Left colon (tissue), 2 donors: ENCODE measurements around the gene TPCN2. TPM values are rescaled to one million over a fixed set of nuclear protein-coding genes. Genes with fewer than 3 reads are reported as not detected.

ENCODE experiments used
- ATAC-seq: fragments of 200-7000 bp; cut with Tn5 transposase; one replicate; pipeline ENCODE4 v1.9.1; 2020; ENCODE audit warnings: mild to moderate bottlenecking, moderate library complexity
- DNase-seq, 2 donors: peaks; one replicate each; pipeline ENCODE4 v3.0.0-alpha.2; 2020
- intact Hi-C, 2 donors: fragments of 100-400 bp; cut with DNase I in 1 of 2; cut with micrococcal nuclease in 1 of 2; formaldehyde crosslinking; loops; one replicate each; pipeline versions ENCODE4 v1.11.2 to v1.14.0; 2022; cut with DNase I, micrococcal nuclease
- total RNA-seq, 2 donors: library from RNA; stranded (reverse); fragmentation: NEBNext Ultra II Directional; extraction: Animal tissue kit (Norgen Biotek cat#: 25700); gene quantifications; one replicate each; pipeline ENCODE4 v1.2.1, GENCODE V29; 2021
- donor health status: DM: no; HTN: no; CAD: no.
- donor health status: DM: yes; HTN: yes; CAD: no.

The TPCN2 gene
- total RNA-seq, 2 donors from 2014 or later, result 17.1 to 17.6 TPM

DNA sequence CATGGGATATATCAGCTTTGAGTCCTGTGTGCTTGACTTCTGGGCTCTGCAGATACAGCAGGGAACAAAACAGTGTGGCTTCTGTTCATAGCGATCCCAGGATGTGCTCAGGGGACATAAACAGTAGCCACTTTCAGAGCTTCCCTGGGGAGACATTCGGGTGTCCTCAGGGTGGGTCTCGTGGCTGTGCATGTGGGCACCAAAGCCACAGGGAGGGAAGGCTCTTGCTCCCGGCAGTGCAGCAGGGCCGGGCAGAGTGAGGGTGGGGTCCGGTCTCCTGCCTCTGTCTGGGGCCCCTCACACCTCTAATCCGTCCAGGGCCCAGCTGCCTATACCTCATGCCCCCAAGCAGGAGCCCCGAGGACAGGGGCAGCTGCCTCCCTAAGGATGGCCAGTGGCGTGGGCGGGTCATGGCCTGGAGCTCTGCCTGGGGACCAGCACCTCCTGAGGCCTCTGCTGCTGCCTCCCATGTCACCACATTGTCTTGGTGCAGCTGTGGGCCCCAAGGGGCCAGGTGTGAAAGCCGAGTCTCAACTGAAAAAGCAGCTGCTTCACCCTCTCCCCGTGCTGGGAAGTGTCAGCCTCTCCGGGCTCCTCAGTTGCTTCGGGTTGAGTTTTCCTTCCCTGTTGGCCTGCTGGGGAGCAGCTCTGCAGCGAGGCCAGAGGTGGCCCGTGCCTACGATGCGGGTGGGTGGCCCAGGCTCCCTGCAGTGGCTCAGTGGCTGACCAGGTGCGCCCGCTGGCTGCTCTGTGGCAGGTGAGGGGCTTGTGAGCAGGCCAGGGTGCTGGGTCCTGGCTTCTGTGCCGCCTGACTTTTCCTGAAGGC is 3.8 kb downstream of the TPCN2 start:
- DNase-seq (no peak), ATAC-seq (no peak)
- intact Hi-C loops, result no loop called here

DNA sequence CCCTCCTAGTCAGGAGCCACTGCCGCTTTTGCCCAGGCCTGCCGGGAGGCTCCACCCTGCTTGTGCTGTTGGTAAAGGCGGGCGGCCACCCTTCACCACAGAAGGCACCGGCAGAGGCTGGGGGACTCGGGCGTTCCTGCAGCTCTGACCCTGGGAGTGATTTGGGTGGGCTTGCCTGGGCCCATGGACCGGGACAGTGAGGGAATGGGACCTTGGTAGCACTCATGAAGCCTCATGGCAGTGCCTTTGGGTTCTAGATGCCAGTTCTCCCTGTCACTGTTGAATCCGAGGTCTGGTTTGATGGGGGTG is 4.4 kb downstream of the TPCN2 start:
- ATAC-seq, result no peak
- intact Hi-C loops, result no loop called here
- DNase-seq, result no peak

DNA sequence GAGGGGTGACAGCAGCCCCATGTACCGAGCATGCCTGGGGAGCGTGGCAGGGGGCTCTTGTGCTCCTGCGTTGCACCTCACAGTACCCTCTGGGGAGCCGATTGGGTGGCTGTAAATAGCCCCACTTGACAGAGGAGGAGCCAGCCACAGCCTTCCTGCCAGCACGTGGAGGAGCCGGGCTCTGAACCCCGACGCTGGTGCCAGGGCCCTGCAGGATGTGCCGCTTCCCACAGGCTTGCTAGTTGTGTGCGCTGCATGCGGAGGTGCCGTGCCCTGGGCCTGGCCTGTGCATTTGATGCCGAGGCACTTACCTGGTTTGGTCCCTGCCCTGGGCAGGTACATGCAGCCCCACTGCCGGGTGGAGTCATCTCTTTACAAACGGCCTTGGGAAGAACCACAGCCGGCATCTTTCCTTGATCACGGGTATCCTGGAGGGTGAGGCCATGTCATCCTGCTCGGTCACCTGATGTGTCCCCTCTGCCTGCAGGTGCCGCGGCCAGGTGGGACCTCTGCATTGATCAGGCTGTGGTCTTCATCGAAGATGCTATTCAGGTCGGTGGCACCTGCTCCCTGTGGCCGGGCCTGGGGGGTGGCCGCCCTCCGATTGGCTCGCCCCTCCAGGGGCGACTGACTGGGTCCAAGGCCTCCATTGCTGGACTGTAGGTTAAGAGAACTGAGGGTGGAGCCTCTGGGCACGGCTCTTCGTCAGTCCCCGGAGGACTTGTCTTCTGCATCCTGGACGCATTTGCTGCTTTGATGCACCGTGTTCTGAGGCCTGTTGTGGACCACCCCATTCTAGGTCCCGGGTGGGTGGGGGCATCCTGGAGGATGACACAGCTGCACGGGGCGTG is 5.0 kb downstream of the TPCN2 start:
- no peak for ATAC-seq
- intact Hi-C loops, result no loop called here
- no peak for DNase-seq

DNA sequence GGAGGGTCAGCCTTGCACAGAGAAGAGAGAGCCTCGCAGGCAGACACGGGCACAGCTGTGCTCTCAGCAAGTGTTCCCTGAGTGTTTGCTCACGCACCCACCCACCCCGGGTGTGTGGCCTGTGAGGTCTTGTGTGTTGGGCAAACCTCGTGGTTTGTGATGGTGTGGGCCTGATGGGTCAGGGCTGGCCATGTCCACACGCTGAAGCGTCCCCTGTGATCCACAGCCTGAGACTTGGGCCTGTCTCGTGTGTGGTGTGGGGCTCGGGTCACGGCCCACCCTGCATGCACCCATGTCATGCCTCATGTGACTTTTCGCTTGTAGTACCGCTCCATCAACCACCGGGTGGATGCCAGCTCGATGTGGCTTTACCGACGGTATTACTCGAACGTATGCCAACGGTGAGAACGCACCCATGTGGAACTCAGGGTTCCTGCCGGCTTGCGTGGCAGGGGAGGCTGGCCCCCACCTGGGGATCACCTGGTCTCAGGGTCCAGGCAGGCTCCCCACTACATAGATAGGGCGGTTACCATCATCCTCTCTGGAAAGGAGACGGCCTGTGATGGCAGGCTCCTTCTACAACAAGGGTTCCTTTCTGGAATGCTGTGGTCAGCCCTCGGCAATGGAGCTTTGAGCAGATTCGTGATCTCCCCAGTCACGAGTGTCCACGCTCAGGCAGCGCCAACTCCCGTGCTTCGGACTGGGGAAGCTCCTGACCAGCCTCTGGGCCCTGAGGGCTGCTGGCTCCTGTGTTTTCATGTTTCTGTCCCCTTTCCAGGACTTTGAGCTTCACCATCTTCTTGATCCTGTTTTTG is 5.9 kb downstream of the TPCN2 start:
- peak; percentile 1 for ATAC-seq
- intact Hi-C loops, result no loop called here
- DNase-seq, result no peak

DNA sequence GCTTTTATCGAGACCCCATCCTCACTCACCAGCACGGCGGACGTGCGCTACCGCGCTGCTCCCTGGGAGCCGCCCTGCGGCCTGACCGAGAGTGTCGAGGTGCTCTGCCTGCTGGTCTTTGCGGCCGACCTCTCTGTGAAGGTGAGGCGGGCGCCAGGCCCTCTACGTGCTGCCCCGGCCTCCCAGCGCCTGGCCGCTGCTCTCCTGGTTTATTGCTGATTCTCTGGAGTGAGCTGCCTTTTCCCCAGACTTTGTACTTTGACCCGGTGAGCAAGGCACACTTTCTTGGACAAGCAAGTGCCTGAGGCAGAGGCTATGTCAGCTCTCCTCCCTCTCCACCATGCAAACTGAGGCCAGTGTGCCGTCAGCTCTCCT is 6.5 kb downstream of the TPCN2 start:
- intact Hi-C loops, result no loop called here
- ATAC-seq (peak; percentile 95), DNase-seq (peak; percentile 69 to 74)

DNA sequence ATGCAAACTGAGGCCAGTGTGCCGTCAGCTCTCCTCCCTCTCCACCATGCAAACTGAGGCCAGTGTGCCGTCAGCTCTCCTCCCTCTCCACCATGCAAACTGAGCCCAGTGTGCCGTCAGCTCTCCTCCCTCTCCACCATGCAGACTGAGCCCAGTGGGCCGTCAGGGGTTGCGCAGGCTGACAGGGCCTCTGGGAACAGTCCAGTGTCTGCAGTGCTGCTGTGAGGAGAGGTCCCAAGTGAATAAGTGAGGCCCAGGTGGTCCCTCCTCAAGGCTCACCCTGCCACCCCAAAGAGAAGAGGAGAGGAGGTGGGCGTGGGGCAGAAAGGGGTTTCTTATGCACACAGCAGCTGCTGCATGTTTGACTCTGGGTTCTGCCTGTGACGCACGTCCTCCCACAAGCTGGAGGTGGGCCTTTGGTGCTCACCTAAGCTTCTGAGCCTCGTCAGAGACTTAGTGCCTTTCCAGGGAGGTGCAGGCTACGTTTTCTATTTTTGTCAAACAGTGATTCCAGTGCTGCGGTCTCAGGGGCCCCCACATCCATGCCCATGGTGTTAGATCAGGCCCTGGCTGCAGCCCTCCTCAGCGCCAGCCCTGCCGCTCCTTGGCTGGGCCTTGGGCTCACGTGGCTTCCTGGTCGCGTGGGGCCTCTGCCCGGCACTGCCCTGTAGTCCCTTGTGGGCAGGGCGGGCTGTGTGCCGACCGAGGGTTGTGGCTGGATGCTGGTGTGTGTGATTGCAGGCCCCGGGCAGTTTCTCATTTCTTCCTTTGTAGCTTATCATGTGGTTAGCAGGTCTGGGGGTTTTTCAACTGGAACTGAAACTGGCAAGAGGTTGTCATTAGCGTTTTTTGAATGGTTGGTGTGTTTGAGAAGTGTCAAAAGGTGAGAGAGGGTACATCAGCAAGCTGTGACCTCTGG is 7.1 kb downstream of the TPCN2 start:
- ATAC-seq (no peak), DNase-seq (peak; percentile 55 to 59)
- intact Hi-C loops, result no loop called here

DNA sequence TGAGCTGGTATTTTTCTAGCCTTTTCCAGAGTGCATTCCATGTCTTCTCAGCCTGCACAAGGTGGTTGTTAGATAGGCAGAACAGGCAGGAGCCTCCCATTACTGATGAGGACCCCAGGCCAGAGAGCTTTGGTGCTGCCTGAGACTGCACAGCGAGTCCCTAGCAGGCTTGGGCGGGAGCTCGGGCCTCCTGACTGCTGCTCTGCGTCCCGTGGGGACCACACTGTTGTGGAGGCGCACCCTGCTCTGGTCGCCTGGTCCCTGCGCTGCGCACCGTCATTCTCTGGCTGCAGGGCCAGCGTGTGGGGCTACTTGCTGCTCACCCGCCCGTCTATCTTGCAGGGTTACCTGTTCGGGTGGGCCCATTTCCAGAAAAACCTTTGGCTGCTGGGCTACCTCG is 8.5 kb downstream of the TPCN2 start:
- intact Hi-C loops, result no loop called here
- no peak for DNase-seq
- ATAC-seq, result no peak

DNA sequence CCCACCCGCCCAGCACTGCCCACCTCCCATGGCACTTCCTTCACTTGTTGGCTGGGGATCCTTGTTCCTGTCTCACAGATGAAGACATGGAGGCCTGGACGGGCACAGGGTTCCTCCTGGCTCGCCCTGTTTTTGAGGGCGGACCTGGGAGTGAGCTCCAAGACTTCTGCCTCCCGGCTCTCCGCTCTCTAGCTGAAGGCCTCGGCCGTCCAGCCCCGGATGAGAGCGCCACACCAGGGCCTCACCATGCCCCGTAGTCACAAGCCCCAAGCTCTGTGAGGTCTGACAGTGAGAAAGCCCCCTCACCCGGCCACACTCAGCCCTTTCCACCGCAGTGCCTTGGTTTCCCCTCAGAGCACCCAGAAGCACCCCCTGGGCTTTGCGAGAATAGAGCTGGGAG is 9.1 kb downstream of the TPCN2 start:
- intact Hi-C loops, result no loop called here
- ATAC-seq, result no peak
- DNase-seq, result no peak

DNA sequence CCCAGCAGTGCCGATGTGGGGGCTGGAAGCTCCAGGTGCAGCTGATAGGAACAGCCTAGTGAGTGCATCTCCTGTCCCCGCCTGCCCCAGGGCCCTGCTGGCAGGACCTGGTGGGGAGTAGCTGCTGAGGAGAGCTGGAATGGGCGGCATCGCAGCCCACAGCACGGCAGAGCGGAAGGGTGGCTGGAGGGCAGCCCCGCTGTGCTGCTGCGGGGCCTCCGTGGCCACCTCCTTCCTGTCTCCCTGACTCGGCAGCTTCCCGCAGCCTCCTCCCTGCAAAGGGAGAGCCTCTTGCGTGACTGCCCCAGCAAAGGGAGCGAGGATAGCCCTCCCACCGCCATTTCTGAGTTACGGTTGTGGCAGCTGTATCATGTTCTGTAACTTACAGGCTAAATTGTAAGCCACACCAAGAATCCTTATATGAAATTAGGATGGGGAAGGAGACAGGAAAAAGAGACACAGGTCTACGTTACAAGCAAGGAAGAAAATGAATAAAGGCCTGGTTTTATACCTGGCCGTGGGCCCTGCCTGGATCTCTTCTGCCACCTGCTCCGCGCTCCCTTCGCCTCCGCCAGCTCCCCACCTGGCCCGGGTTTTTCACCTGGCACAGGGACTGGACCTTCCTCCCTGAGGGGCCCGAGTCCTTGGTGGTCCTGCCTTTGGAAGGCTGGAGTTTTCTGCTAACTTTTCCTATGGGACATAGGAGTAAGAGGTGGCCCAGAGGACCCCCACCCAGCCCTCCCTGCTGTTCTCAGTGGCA is 10.0 kb downstream of the TPCN2 start:
- no peak for ATAC-seq
- DNase-seq, result no peak
- intact Hi-C loops, result no loop called here

DNA sequence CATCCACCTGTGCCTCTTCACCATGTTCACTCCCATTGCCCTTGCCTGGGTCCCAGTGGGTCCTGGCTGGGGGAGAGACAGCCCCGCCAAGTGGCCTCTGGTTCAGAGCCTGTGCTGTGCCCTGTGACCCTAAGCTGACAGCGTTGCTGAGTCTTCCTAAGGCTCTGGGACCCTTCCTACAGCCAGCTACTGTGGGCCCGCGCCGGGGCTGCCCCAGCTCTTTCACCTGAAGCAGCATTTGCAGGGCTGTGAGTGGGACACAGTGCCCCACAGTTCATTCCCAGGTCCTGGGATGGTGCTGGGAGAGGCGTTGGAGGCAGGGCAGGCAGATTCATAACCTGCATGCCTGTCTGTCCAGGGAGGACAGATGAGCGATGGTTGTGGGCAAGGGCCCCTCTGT is 10.7 kb downstream of the TPCN2 start:
- ATAC-seq (no peak), DNase-seq (no peak)
- intact Hi-C loops, result no loop called here

DNA sequence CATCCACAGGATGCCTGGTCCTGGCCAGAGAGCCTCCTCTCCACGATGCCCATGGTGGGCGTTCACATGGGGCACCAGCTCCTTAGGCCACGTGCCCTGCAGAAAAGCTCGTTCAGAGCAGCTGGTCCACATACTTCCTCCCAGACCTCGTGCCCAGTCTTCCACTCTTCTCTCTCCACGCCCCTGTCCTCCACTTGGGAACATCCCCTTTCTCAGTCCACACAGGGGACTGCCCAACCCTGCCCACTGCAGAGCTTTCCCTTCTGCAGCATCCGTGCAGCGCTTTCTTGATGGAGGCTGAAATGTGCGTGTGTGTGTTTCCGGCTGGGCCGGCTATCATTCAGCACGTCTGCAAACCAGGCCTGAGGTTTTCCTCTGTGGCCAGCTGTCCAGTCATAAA is 11.3 kb downstream of the TPCN2 start:
- ATAC-seq, result no peak
- intact Hi-C loops, result no loop called here
- DNase-seq, result no peak

DNA sequence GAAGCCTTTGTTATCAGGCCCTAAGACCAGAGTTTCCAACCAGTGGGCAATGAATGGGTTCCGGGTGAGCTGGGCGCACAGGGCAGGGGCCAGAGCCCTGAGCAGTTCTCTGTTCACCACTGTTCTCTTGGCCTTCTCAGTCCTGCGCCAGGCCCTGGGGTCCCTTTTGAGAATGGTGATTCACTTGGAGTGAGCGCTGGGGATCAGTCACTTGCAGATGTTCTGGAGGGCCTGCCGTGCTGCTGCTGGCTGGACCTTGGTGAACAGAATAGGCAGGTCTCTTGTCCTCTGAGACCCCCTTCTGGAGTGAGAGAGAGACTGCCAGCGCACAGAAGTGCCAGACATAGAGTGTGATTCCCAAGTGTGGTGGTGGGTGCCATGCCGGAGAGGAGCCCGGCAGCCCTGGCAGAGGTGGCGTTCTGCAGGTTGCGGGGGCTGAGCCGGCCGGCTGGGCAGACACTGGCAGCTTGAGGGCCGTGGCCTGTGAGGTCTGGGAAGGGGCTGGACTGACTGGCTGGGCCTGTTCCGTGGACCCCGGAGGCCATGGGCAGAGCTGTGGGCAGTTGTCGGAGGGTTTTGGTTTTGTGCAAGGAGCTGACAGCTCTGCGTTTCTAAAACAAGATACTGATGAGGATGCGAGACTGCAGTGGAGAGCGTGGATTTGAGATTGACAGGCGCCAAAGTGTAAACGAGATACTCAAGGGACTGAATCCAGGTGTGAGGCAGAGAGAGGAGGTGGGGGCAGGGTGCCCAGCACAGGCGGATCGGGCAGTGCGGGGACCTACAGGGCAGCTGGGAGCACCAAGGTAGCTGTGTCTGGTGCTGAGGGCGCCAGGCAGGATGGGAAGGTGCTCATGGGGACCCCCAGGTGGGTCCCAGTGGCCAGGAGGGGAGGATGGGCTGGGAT is 12.3 kb downstream of the TPCN2 start:
- ATAC-seq, result no peak
- intact Hi-C loops, result no loop called here
- DNase-seq, result no peak

DNA sequence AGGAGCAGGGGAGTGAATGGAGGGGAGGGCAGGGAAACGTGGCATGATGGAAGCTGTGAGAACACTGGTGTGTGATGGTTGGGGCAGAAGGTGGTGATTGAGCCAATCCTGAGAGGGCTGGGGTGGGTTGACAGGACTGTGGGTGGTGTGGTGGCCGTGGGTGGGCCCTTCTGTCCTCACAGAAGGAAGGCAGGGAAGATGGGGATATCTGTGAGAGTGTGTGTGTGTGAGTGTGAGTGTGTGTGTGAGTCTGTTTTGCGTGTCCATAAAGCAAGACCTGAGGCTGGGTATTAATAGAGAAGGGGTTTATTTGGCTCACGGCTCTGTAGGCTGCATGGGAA is 13.0 kb downstream of the TPCN2 start:
- intact Hi-C loops, result no loop called here
- ATAC-seq (no peak), DNase-seq (no peak)

DNA sequence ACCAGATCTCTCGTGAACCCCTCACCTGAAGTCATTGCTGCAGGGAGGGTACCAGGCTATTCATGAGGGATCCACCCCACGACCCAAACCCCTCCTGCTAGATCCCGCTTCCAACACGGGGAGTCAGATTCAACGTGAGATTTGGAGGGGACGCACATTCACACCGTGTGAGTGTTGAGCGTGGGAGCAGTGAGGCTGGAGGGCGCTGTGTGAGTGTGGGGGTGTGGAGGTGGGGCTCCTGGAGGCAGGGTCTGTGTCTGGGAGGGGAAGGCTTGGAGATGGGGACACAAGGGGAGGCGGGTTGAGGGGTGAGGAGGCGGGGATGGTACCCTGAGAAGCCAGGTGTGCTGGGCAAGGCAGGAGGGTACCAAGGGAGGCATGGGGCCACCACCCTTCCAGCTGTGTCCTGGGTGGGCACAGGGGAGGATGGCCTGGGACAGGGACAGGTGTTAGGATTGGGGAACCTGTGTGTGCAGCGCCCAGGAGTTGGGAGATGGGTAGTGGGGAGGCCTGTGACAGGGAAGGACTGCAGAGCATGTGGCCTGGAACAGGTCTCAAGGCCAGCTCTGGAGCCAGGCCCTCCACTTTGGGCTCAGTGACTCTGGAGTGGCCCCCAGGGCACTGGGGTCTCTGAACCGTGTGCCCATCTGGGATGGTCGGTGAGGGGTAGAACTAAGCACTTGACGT is 13.6 kb downstream of the TPCN2 start:
- ATAC-seq (no peak), DNase-seq (no peak)
- intact Hi-C loops, result no loop called here

DNA sequence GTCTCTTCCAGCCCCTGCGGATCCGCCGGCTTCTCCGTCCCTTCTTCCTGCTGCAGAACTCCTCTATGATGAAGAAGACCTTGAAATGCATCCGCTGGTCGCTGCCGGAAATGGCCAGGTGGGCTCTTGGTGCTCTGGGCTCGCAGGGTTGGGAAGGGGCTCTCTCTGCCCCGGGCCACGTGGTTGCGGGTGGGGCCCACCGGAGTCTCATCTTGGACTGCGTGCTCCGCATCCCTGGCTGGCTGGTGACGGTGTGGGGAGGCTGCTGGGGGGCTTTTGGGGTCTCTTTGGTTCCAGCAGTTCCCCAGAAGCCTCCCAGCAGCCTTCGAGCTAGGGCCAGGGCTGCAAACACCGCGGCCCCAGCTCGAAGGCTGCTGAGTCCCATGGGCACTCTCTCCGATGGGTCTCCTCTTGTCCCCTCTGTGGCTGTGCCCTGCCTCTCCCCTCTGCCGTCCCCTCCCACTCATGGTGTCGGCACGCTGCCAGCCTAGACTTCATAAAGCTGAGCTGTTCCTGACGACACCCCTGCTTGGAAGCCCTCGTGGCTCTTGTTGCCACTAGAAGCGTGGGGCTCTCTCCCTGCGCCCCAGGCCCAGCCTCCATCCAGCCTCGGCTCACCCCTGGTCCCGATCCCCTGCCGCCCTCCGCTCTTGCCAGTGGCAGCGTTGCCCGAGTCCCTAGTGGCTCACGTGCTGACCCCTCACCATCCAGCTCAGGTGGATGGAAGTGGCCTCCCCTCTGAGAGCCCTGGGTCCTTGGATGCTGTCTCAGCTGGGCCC is 14.3 kb downstream of the TPCN2 start:
- intact Hi-C loops, result no loop called here
- no peak for DNase-seq
- ATAC-seq, result no peak
